Endothelial cell of hepatic sinusoid (primary cell): ENCODE results near the gene ADD3.

Source experiments
- in situ Hi-C: cut with HindIII; loops from 2 replicates; pipeline ENCODE4 v1.10.0; 2017; ENCODE audit warnings: low sequenced_read_pairs

ADD3 gene

GRCh38 chr10:110059925-110060324 lies 52.1 kb downstream of the ADD3 start:
- in situ Hi-C loops: no loop called here

DNA sequence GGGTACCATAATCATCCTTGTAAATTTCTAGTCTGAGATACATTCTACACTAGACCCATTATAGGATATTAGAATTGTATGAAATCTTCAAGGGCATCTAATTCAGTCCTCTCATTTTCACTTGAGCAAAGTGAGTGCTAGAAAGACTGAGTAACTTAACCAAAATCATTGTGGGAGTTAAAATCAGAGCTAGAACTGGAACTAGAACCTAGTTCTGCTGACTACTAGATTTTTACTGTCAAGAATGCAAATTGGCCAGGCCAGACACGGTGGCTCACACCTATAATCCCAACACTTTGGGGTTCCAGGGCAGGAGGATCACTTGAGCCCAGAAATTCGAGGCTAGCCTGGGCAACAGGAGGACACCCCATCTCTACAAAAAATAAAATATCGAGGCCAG lies 53.9 kb downstream of the ADD3 start:
- in situ Hi-C loops: no loop called here

DNA sequence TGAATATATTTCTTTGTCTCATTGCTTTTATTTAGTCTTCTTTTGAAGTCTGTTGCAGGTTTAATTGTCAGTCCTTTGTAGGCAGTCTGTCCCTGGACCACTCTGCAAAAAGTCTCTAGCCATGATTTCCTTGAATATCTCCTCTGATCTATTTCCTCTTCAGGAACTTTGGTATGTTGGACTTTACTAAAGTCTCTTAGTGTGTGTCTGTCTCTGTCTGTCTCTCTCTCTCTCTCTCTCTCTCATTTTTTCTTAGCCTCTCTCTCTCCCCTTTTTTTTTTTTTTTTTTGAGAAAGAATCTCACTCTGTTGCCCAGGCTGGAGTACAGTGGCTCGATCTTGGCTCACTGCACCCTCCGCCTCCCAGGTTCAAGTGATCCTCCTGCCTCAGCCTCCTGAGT lies 57.5 kb downstream of the ADD3 start:
- in situ Hi-C loops: no loop called here

GRCh38 chr10:110067960-110068770 lies 60.4 kb downstream of the ADD3 start:
- in situ Hi-C loops: no loop called here

DNA sequence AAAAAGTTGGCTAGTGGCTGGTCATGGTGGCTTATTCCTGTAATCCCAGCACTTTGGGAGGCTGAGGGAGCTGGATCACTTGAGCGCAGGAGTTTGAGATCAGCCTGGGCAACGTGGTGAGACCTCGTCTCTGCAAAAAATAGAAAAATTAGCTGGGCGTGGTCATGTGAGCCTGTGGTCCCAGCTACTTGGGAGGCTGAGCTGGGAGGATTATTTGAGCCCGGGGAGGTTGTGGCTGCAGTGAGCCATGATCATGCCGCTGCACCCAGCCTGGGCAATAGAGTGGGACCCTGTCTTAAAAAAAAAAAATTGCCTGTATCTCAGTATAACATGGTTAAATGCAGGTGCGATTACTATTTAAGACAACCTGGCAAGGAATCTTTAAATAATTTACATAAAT lies 61.0 kb downstream of the ADD3 start:
- in situ Hi-C loops: no loop called here

DNA sequence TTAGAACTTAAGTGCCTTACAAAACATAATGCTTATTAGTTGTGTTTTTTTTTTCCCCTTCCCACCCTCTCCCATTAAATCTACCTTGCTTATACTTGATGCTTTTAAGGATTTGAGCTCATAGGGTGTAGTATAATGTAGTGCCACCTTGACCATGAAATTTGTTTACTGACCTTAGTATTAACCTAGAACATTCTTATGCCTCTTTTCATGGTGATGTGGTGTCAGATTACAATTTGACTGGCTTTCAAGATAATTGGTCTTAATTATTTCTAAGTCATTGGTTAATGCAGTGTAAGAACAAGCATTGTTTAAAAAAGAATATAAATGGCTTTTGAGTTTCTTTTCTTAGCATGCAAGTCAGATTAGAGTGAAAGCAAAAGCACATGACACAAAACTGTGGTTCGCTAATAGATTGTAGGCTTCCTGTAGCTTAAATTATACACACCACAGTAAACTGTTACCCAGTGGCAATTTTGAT lies 61.8 kb downstream of the ADD3 start:
- in situ Hi-C loops: no loop called here

- in situ Hi-C loops: no loop called here
Observed at GRCh38 chr10:110073896-110074295, 66.1 kb downstream of the ADD3 start.

GRCh38 chr10:110074298-110074697 lies 66.5 kb downstream of the ADD3 start:
- in situ Hi-C loops: no loop called here

DNA sequence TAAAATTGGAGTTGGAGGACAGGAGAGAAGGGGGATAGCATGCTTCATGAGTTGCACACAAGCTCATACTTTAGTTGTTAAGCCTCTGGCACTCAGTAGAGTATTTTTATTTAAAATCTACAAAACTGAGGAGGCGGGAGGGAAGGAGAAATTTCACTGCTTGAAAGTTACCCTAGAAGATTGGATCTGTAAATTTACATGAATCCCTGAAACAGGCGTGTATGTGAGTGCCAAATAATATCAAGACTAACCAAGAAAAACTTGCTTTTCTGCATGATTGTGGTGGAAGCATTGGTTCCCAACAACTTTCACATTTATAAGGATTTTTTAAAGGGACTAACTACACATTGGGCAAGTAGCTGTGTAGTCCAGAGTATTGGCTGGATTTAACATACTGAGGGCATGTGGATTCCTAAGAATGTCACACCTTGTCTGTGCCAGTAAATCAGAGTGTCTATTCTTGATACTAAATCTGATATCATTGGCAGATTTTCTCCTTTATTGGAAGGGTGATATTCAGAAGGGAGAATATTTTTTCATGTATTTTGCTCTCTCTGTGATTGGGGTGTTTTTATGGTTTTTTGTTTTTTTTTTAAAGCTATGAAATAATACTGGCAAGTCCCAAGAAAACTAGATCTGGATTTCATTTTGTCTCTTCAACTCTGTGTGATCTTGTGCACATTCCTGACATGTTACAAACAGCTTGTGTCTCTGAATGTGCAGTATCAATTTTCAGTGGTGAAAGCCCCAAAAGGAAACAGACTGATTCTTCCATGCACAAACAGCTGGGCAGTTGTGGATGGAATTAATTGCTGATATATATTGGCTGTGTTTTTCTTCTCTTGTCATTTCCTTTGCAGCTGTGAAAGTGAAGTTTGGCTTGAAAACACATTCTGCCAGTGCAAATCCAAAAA lies 67.2 kb downstream of the ADD3 start:
- in situ Hi-C loops: loop anchor here (5.0 kb wide), 1 partner anchor 63 kb away; no protein-coding TSS in a partner anchor

- in situ Hi-C loops: loop anchor here (5.0 kb wide), 1 partner anchor 63 kb away; no protein-coding TSS in a partner anchor
Observed at GRCh38 chr10:110075686-110076085, 67.9 kb downstream of the ADD3 start.

GRCh38 chr10:110076559-110077318 lies 69.0 kb downstream of the ADD3 start:
- in situ Hi-C loops: loop anchor here (5.0 kb wide), 1 partner anchor 64 kb away; no protein-coding TSS in a partner anchor

- in situ Hi-C loops: loop anchor here (5.0 kb wide), 1 partner anchor 65 kb away; no protein-coding TSS in a partner anchor
Observed at GRCh38 chr10:110077436-110078130, 69.8 kb downstream of the ADD3 start.

- in situ Hi-C loops: loop anchor here (5.0 kb wide), 1 partner anchor 66 kb away; no protein-coding TSS in a partner anchor
Observed at GRCh38 chr10:110078317-110078716, 70.5 kb downstream of the ADD3 start.

DNA sequence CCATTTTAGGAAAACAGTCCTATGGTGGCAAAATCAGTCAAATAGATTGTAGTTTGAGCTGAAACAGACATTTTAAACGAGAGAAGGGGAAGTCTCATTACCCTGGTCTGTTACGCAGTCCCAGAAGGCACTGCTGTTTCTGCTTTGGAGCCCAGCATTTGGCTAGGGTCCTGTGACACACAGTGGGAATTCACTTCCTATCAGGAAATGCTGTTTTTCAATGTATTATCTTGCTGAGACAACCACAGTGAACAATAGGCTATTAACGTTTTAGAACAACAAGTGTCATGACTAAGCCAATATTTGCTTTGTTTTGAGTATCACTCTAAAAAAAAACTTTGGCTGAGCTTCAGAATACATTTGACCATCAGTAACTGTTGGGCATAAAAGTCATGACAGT lies 74.1 kb downstream of the ADD3 start:
- in situ Hi-C loops: no loop called here

DNA sequence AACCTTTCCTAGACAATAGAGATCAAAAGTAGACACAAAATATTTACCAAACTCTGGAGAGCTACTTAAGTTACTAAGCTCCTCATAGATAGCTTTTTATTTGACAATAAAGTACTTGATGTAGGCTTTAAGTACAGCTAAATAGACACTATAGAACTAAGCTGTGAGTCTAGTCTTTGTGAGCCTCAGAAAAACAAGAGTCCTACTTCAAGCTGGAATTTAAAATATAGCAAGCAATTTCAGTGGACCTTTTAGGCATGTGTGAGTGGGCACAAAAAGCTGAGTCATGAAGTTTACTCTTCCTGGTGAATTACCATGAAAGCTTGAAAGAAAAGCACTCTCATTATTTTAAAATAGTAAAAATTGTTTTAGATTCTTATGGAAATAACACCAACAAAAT lies 76.1 kb downstream of the ADD3 start:
- in situ Hi-C loops: no loop called here

GRCh38 chr10:110087682-110088081 lies 79.9 kb downstream of the ADD3 start:
- in situ Hi-C loops: no loop called here

DNA sequence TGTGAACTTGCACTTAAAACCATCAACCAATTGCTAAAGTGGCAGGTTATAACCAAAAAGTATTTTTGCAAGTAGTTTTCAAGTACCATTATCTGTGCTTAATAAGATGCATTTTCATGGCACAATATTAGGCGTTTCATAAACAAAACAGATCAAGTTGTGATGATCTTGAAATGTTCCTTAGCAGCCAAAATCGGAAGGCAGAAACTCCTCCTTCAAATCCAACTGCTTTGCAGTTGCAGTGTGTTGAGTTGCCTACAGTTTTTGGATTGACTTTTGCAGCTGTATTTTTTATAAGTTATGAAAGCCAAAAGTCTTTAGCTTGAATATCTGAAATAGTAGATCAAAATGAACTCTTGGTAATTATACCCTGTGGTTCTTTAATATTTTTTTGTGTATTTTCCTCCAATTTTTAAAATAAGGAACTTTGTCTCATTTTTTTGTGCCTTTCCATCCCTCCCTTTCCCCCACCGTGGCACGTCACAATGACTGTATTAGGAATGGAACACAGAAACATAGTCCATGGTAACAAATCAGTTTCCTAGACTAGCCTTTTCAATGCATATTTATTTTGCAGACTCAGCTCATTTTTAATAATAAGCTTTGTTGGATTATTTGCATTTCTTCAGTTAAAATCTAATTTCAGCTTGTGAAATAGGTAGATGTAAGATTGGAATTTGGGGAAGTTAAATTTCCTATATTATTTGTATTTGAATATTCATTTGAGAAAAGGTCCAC lies 80.8 kb downstream of the ADD3 start:
- in situ Hi-C loops: no loop called here

- in situ Hi-C loops: no loop called here
Observed at GRCh38 chr10:110091830-110092229, 84.0 kb downstream of the ADD3 start.

- in situ Hi-C loops: no loop called here
Observed at GRCh38 chr10:110093722-110094121, 85.9 kb downstream of the ADD3 start.
